Mammary epithelial cell (primary cell): ENCODE data around the gene DCHS2.

Experiments used
- EZH2 ChIP-seq: IDR thresholded peaks from 2 replicates; pipeline ENCODE4 v1.6.1; 2012; ENCODE audit warnings: low read length, inconsistent platforms, borderline replicate concordance
- TF ChIP-seq, protein P1 (sequence below), 2 donors: IDR thresholded peaks in 1 of 2; conservative IDR thresholded peaks in 1 of 2; 2 replicates each; pipeline ENCODE4 v1.5.1; 2011 to 2012; ENCODE audit warnings: inconsistent platforms in 2 of 2, low read length in 2 of 2, mild to moderate bottlenecking in 2 of 2, control low read depth in 1 of 2, low read depth in 1 of 2; ENCODE audit not compliant: insufficient read depth in 1 of 2; ENCODE audit errors: extremely low read depth in 1 of 2

DNA sequence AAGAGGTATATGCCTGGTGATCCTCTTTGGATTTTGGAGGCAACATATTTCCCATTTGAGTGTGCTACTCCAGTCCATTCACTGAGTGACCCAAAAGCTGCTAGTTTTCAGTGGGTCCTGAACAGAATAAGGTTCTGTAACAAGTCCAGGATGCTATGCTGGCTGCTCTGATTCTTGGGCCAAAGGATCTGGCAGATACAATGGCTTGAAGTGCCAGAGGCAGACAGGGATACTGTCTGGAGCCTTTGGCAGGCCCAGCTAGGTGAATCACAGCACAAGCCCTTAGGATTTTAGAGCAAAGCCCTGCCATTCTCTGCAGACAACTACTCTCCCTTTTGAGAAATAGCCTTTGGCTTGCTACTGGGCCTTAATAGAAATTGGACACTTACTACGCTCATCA lies 40.6 kb downstream of the DCHS2 start:
- TF ChIP-seq, protein P1, sequence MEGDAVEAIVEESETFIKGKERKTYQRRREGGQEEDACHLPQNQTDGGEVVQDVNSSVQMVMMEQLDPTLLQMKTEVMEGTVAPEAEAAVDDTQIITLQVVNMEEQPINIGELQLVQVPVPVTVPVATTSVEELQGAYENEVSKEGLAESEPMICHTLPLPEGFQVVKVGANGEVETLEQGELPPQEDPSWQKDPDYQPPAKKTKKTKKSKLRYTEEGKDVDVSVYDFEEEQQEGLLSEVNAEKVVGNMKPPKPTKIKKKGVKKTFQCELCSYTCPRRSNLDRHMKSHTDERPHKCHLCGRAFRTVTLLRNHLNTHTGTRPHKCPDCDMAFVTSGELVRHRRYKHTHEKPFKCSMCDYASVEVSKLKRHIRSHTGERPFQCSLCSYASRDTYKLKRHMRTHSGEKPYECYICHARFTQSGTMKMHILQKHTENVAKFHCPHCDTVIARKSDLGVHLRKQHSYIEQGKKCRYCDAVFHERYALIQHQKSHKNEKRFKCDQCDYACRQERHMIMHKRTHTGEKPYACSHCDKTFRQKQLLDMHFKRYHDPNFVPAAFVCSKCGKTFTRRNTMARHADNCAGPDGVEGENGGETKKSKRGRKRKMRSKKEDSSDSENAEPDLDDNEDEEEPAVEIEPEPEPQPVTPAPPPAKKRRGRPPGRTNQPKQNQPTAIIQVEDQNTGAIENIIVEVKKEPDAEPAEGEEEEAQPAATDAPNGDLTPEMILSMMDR (conservative IDR thresholded peaks at IDR 0.05 in 1 of 2, IDR thresholded peaks at IDR 0.05 in 1 of 2; ENCODE audit: extremely low read depth in 1 of 2, insufficient read depth in 1 of 2, low read depth in 1 of 2, low read length in 2 of 2), result no peak
- no peak for TF ChIP-seq EZH2
